ENCODE results near the gene NEDD4L.

The NEDD4L gene

GRCh38 chr18:58023108-58023507, 20.9 kb upstream of the NEDD4L start:
- Histone ChIP-seq H2BK12ac (ENCODE audit: low read length) (no peak overlapping the region), H4K91ac (ENCODE audit: low read depth, low read length, poor library complexity) (no peak overlapping the region), H2AFZ (ENCODE audit: low read length) (no peak overlapping the region), H3K4ac (ENCODE audit: low read length) (no peak overlapping the region), H3K79me1 (ENCODE audit: low read depth, low read length) (no peaks in the 10 kb centered on the region), H3K18ac (ENCODE audit: low read length) (no peak overlapping the region), H3K14ac (ENCODE audit: low read length) (no peak overlapping the region), H3K23ac (ENCODE audit: low read depth, low read length, poor library complexity) (no peak overlapping the region), H3K27me3 (ENCODE audit: control insufficient read depth in 3 of 3, insufficient read depth in 3 of 3, low read depth in 1 of 3, low read length in 3 of 3) (peaks cover 0 to 16% (median 0%) of the 10 kb centered on the region in 3 experiments), H3K36me3 (replicated peaks in 1 of 2; ENCODE audit: control insufficient read depth in 2 of 2, insufficient read depth in 2 of 2, low read length in 2 of 2) (no peaks in the 10 kb centered on the region), H2AK5ac (ENCODE audit: low read depth, low read length) (no peak overlapping the region), H2BK120ac (ENCODE audit: low read depth, low read length) (no peak overlapping the region), H3K4me3 (ENCODE audit: low read length in 2 of 2) (no peak overlapping the region), H2BK15ac (ENCODE audit: low read length) (no peak overlapping the region), H3K27ac (replicated peaks; ENCODE audit: low read length) (no peak overlapping the region), H3K9me3 (replicated peaks in 1 of 2; ENCODE audit: control insufficient read depth in 2 of 2, insufficient read depth in 1 of 2, low read depth in 1 of 2, low read length in 2 of 2) (no peaks in the 10 kb centered on the region), H4K8ac (ENCODE audit: low read depth, low read length) (no peak overlapping the region), H2BK5ac (ENCODE audit: low read length) (no peak overlapping the region), H3K9ac (ENCODE audit: low read depth, low read length, poor library complexity) (no peak overlapping the region), H3K4me2 (ENCODE audit: insufficient read depth, low read length, poor library complexity, severe bottlenecking) (no peak overlapping the region), H3K4me1 (ENCODE audit: control insufficient read depth in 2 of 2, insufficient read depth in 1 of 2, low read depth in 1 of 2, low read length in 2 of 2) (peaks cover 0 to 10% of the 10 kb centered on the region in 2 donors)
- no CpG with 5 or more reads among the region's 2 CpGs for WGBS, 2 donors (ENCODE audit: extremely low coverage in 2 of 2, insufficient read length in 2 of 2, insufficient replicate concordance in 1 of 2)
- DNase-seq (ENCODE audit: low spot score) = no peak

GRCh38 chr18:58024139-58024538, 19.9 kb upstream of the NEDD4L start:
- Histone ChIP-seq H3K14ac (ENCODE audit: low read length) (no peak overlapping the region), H3K27ac (replicated peaks; ENCODE audit: low read length) (no peak overlapping the region)

GRCh38 chr18:58025205-58025604, 18.8 kb upstream of the NEDD4L start:
- Histone ChIP-seq H2BK5ac (ENCODE audit: low read length) (no peak overlapping the region), H3K9ac (ENCODE audit: low read depth, low read length, poor library complexity) (no peak overlapping the region), H2AFZ (ENCODE audit: low read length) (no peak overlapping the region), H2BK12ac (ENCODE audit: low read length) (no peak overlapping the region), H3K4me1 (ENCODE audit: control insufficient read depth in 2 of 2, insufficient read depth in 1 of 2, low read depth in 1 of 2, low read length in 2 of 2) (peaks cover 0 to 10% of the 10 kb centered on the region in 2 donors), H2AK5ac (ENCODE audit: low read depth, low read length) (no peak overlapping the region), H3K4ac (ENCODE audit: low read length) (no peak overlapping the region), H3K36me3 (replicated peaks in 1 of 2; ENCODE audit: control insufficient read depth in 2 of 2, insufficient read depth in 2 of 2, low read length in 2 of 2) (no peaks in the 10 kb centered on the region), H3K27ac (replicated peaks; ENCODE audit: low read length) (no peak overlapping the region), H4K8ac (ENCODE audit: low read depth, low read length) (no peak overlapping the region), H2BK15ac (ENCODE audit: low read length) (no peak overlapping the region), H3K14ac (ENCODE audit: low read length) (no peak overlapping the region), H3K79me1 (ENCODE audit: low read depth, low read length) (no peaks in the 10 kb centered on the region), H4K91ac (ENCODE audit: low read depth, low read length, poor library complexity) (no peak overlapping the region), H2BK120ac (ENCODE audit: low read depth, low read length) (no peak overlapping the region), H3K4me3 (ENCODE audit: low read length in 2 of 2) (no peak overlapping the region), H3K4me2 (ENCODE audit: insufficient read depth, low read length, poor library complexity, severe bottlenecking) (no peak overlapping the region), H3K18ac (ENCODE audit: low read length) (no peak overlapping the region), H3K9me3 (replicated peaks in 1 of 2; ENCODE audit: control insufficient read depth in 2 of 2, insufficient read depth in 1 of 2, low read depth in 1 of 2, low read length in 2 of 2) (no peaks in the 10 kb centered on the region), H3K23ac (ENCODE audit: low read depth, low read length, poor library complexity) (no peak overlapping the region), H3K27me3 (ENCODE audit: control insufficient read depth in 3 of 3, insufficient read depth in 3 of 3, low read depth in 1 of 3, low read length in 3 of 3) (peaks cover 0 to 10% (median 0%) of the 10 kb centered on the region in 3 experiments)
- no peak for DNase-seq (ENCODE audit: low spot score)
- no CpG with 5 or more reads among the region's 7 CpGs for WGBS, 2 donors (ENCODE audit: extremely low coverage in 2 of 2, insufficient read length in 2 of 2, insufficient replicate concordance in 1 of 2)

More at GRCh38 chr18:58024139-58024538, 19.9 kb upstream of the NEDD4L start:
- Histone ChIP-seq H3K18ac (ENCODE audit: low read length) (no peak overlapping the region), H2AFZ (ENCODE audit: low read length) (no peak overlapping the region), H2BK12ac (ENCODE audit: low read length) (no peak overlapping the region), H3K23ac (ENCODE audit: low read depth, low read length, poor library complexity) (no peak overlapping the region), H3K36me3 (replicated peaks in 1 of 2; ENCODE audit: control insufficient read depth in 2 of 2, insufficient read depth in 2 of 2, low read length in 2 of 2) (no peaks in the 10 kb centered on the region), H3K4me1 (ENCODE audit: control insufficient read depth in 2 of 2, insufficient read depth in 1 of 2, low read depth in 1 of 2, low read length in 2 of 2) (peaks cover 0 to 10% of the 10 kb centered on the region in 2 donors), H4K91ac (ENCODE audit: low read depth, low read length, poor library complexity) (no peak overlapping the region), H3K4me3 (ENCODE audit: low read length in 2 of 2) (no peak overlapping the region), H2BK5ac (ENCODE audit: low read length) (no peak overlapping the region), H3K4me2 (ENCODE audit: insufficient read depth, low read length, poor library complexity, severe bottlenecking) (no peak overlapping the region), H3K79me1 (ENCODE audit: low read depth, low read length) (no peaks in the 10 kb centered on the region), H3K27me3 (ENCODE audit: control insufficient read depth in 3 of 3, insufficient read depth in 3 of 3, low read depth in 1 of 3, low read length in 3 of 3) (peaks cover 0 to 16% (median 0%) of the 10 kb centered on the region in 3 experiments), H2BK120ac (ENCODE audit: low read depth, low read length) (no peak overlapping the region), H3K9ac (ENCODE audit: low read depth, low read length, poor library complexity) (no peak overlapping the region), H3K9me3 (replicated peaks in 1 of 2; ENCODE audit: control insufficient read depth in 2 of 2, insufficient read depth in 1 of 2, low read depth in 1 of 2, low read length in 2 of 2) (no peaks in the 10 kb centered on the region), H4K8ac (ENCODE audit: low read depth, low read length) (no peak overlapping the region), H2AK5ac (ENCODE audit: low read depth, low read length) (no peak overlapping the region), H2BK15ac (ENCODE audit: low read length) (no peak overlapping the region), H3K4ac (ENCODE audit: low read length) (no peak overlapping the region)
- WGBS, 2 donors (ENCODE audit: extremely low coverage in 2 of 2, insufficient read length in 2 of 2, insufficient replicate concordance in 1 of 2) = no CpG with 5 or more reads among the region's 3 CpGs
- DNase-seq (ENCODE audit: low spot score) = peak; percentile 26

GRCh38 chr18:58025733-58026132, 18.3 kb upstream of the NEDD4L start:
- Histone ChIP-seq H3K9me3 (replicated peaks in 1 of 2; ENCODE audit: control insufficient read depth in 2 of 2, insufficient read depth in 1 of 2, low read depth in 1 of 2, low read length in 2 of 2) (no peaks in the 10 kb centered on the region), H3K4me2 (ENCODE audit: insufficient read depth, low read length, poor library complexity, severe bottlenecking) (no peak overlapping the region), H3K23ac (ENCODE audit: low read depth, low read length, poor library complexity) (no peak overlapping the region), H3K4me1 (ENCODE audit: control insufficient read depth in 2 of 2, insufficient read depth in 1 of 2, low read depth in 1 of 2, low read length in 2 of 2) (peaks cover 0 to 10% of the 10 kb centered on the region in 2 donors), H3K4ac (ENCODE audit: low read length) (no peak overlapping the region), H4K8ac (ENCODE audit: low read depth, low read length) (no peak overlapping the region), H3K27me3 (ENCODE audit: control insufficient read depth in 3 of 3, insufficient read depth in 3 of 3, low read depth in 1 of 3, low read length in 3 of 3) (peaks cover 0 to 9% (median 0%) of the 10 kb centered on the region in 3 experiments), H3K18ac (ENCODE audit: low read length) (no peak overlapping the region), H2AFZ (ENCODE audit: low read length) (no peak overlapping the region), H3K27ac (replicated peaks; ENCODE audit: low read length) (no peak overlapping the region), H3K36me3 (replicated peaks in 1 of 2; ENCODE audit: control insufficient read depth in 2 of 2, insufficient read depth in 2 of 2, low read length in 2 of 2) (no peaks in the 10 kb centered on the region), H2BK15ac (ENCODE audit: low read length) (no peak overlapping the region), H3K79me1 (ENCODE audit: low read depth, low read length) (no peaks in the 10 kb centered on the region), H3K9ac (ENCODE audit: low read depth, low read length, poor library complexity) (no peak overlapping the region), H3K4me3 (ENCODE audit: low read length in 2 of 2) (no peak overlapping the region), H2AK5ac (ENCODE audit: low read depth, low read length) (no peak overlapping the region), H2BK12ac (ENCODE audit: low read length) (no peak overlapping the region), H2BK120ac (ENCODE audit: low read depth, low read length) (no peak overlapping the region), H3K14ac (ENCODE audit: low read length) (no peak overlapping the region), H4K91ac (ENCODE audit: low read depth, low read length, poor library complexity) (no peak overlapping the region), H2BK5ac (ENCODE audit: low read length) (no peak overlapping the region)
- WGBS, 2 donors (ENCODE audit: extremely low coverage in 2 of 2, insufficient read length in 2 of 2, insufficient replicate concordance in 1 of 2) = no CpG with 5 or more reads among the region's 2 CpGs
- DNase-seq (ENCODE audit: low spot score) = no peak

All from neuronal stem cell (in vitro differentiated cells).